Ecto neural progenitor cell (in vitro differentiated cells): Measurements from ENCODE around the gene CRYBG2.

Source experiments
- DNase-seq: peaks from one replicate; pipeline ENCODE4 v3.0.0-alpha.2; 2018; ENCODE audit warnings: low spot score

CRYBG2 gene

GRCh38 chr1:26280333-26281042, 73.4 kb downstream of the CRYBG2 start:
- DNase-seq: peak; percentile 66

- DNase-seq: peak; percentile 89
These were observed 74.2 kb downstream of the CRYBG2 start, which contains the start of gene SH3BGRL3 for GRCh38 chr1:26279456-26280332. Gene SH3BGRL3 (plus strand): TSS chr1:26280086. CDS start chr1:26280156, 70 bp downstream.

- DNase-seq: no peak
These were observed 75.0 kb downstream of the CRYBG2 start for GRCh38 chr1:26278724-26279455.

GRCh38 chr1:26278303-26278702, 75.6 kb downstream of the CRYBG2 start:
- no peak for DNase-seq

- no peak for DNase-seq
These were observed 76.2 kb downstream of the CRYBG2 start for GRCh38 chr1:26277719-26278118.

- no peak for DNase-seq
These were observed 76.7 kb downstream of the CRYBG2 start for GRCh38 chr1:26277261-26277661.

- no peak for DNase-seq
These were observed 77.5 kb downstream of the CRYBG2 start for GRCh38 chr1:26276432-26276838.

GRCh38 chr1:26275580-26276431, 78.1 kb downstream of the CRYBG2 start:
- DNase-seq: peak; percentile 81

GRCh38 chr1:26274801-26275425, 79.0 kb downstream of the CRYBG2 start:
- no peak for DNase-seq
